Rectal smooth muscle tissue (tissue), 1 donor: ENCODE results near the gene DYNLT2B.

Experiments used
- H3K27ac ChIP-seq: one replicate; pipeline ENCODE4 v1.7.0; 2013; ENCODE audit warnings: low read depth, low read length, inconsistent platforms
- H3K27me3 ChIP-seq: one replicate; pipeline ENCODE4 v1.7.0; 2013; ENCODE audit warnings: low read length; ENCODE audit not compliant: control insufficient read depth, insufficient read depth
- H3K36me3 ChIP-seq: one replicate; pipeline ENCODE4 v1.7.0; 2013; ENCODE audit warnings: low read length; ENCODE audit not compliant: control insufficient read depth, insufficient read depth
- H3K4me1 ChIP-seq: one replicate; pipeline ENCODE4 v1.7.0; 2013; ENCODE audit warnings: low read length; ENCODE audit not compliant: control insufficient read depth, insufficient read depth
- H3K4me3 ChIP-seq: one replicate; pipeline ENCODE4 v1.7.0; 2013; ENCODE audit warnings: low read length
- H3K9ac ChIP-seq: one replicate; pipeline ENCODE4 v1.7.0; 2013; ENCODE audit warnings: low read length

Gene DYNLT2B

GRCh38 chr3:196287090-196287439 lies 31.0 kb downstream of the DYNLT2B start:
- Histone ChIP-seq H3K27ac (peak overlapping the region; percentile 88), H3K4me1 (peaks cover 4% of the 10 kb centered on the region), H3K27me3 (no peaks in the 10 kb centered on the region), H3K9ac (peak overlapping the region; percentile 97), H3K4me3 (peak overlapping the region; percentile 97), H3K36me3 (no peaks in the 10 kb centered on the region)

- Histone ChIP-seq H3K27ac (no peak overlapping the region), H3K9ac (no peak overlapping the region), H3K4me1 (peaks cover 4% of the 10 kb centered on the region)
These were observed 33.6 kb downstream of the DYNLT2B start for GRCh38 chr3:196284396-196284795.

GRCh38 chr3:196281962-196282361 lies 36.1 kb downstream of the DYNLT2B start:
- H3K27ac ChIP-seq, result no peak overlapping the region
- H3K4me1 ChIP-seq, result peaks cover 4% of the 10 kb centered on the region
- no peaks in the 10 kb centered on the region for H3K36me3 ChIP-seq
- no peaks in the 10 kb centered on the region for H3K27me3 ChIP-seq
- H3K4me3 ChIP-seq, result no peak overlapping the region
- no peak overlapping the region for H3K9ac ChIP-seq

More at GRCh38 chr3:196284396-196284795, 33.6 kb downstream of the DYNLT2B start:
- no peaks in the 10 kb centered on the region for H3K27me3 ChIP-seq
- no peaks in the 10 kb centered on the region for H3K36me3 ChIP-seq
- H3K4me3 ChIP-seq, result no peak overlapping the region

- Histone ChIP-seq H3K4me1 (no peaks in the 10 kb centered on the region), H3K9ac (no peak overlapping the region), H3K27ac (no peak overlapping the region), H3K4me3 (no peak overlapping the region), H3K36me3 (no peaks in the 10 kb centered on the region), H3K27me3 (no peaks in the 10 kb centered on the region)
These were observed 37.2 kb downstream of the DYNLT2B start for GRCh38 chr3:196280689-196281440.

- peaks cover 8% of the 10 kb centered on the region for H3K36me3 ChIP-seq
- H3K27me3 ChIP-seq, result no peaks in the 10 kb centered on the region
- no peaks in the 10 kb centered on the region for H3K4me1 ChIP-seq
- H3K4me3 ChIP-seq, result no peak overlapping the region
- H3K9ac ChIP-seq, result no peak overlapping the region
- no peak overlapping the region for H3K27ac ChIP-seq
These were observed 42.9 kb downstream of the DYNLT2B start for GRCh38 chr3:196275126-196275525.

GRCh38 chr3:196274585-196274984 lies 43.5 kb downstream of the DYNLT2B start:
- Histone ChIP-seq H3K4me3 (no peak overlapping the region), H3K27ac (no peak overlapping the region), H3K9ac (no peak overlapping the region), H3K4me1 (no peaks in the 10 kb centered on the region), H3K27me3 (no peaks in the 10 kb centered on the region), H3K36me3 (peaks cover 8% of the 10 kb centered on the region)

GRCh38 chr3:196273655-196274054 lies 44.4 kb downstream of the DYNLT2B start:
- no peak overlapping the region for H3K4me3 ChIP-seq
- no peaks in the 10 kb centered on the region for H3K27me3 ChIP-seq
- H3K27ac ChIP-seq, result no peak overlapping the region
- H3K4me1 ChIP-seq, result no peaks in the 10 kb centered on the region
- peaks cover 8% of the 10 kb centered on the region for H3K36me3 ChIP-seq
- no peak overlapping the region for H3K9ac ChIP-seq

- H3K27me3 ChIP-seq, result no peaks in the 10 kb centered on the region
- H3K4me3 ChIP-seq, result no peak overlapping the region
- peaks cover 8% of the 10 kb centered on the region for H3K36me3 ChIP-seq
- no peak overlapping the region for H3K9ac ChIP-seq
- H3K4me1 ChIP-seq, result no peaks in the 10 kb centered on the region
- no peak overlapping the region for H3K27ac ChIP-seq
These were observed 45.2 kb downstream of the DYNLT2B start for GRCh38 chr3:196272826-196273225.

- no peaks in the 10 kb centered on the region for H3K4me1 ChIP-seq
- H3K27me3 ChIP-seq, result no peaks in the 10 kb centered on the region
- no peak overlapping the region for H3K9ac ChIP-seq
- H3K27ac ChIP-seq, result no peak overlapping the region
- peaks cover 8% of the 10 kb centered on the region for H3K36me3 ChIP-seq
- no peak overlapping the region for H3K4me3 ChIP-seq
These were observed 47.5 kb downstream of the DYNLT2B start for GRCh38 chr3:196270499-196270898.

GRCh38 chr3:196268284-196269163 lies 49.5 kb downstream of the DYNLT2B start:
- H3K4me1 ChIP-seq, result no peaks in the 10 kb centered on the region
- no peak overlapping the region for H3K4me3 ChIP-seq
- no peak overlapping the region for H3K9ac ChIP-seq
- H3K27ac ChIP-seq, result no peak overlapping the region
- peaks cover 8% of the 10 kb centered on the region for H3K36me3 ChIP-seq
- no peaks in the 10 kb centered on the region for H3K27me3 ChIP-seq

- Histone ChIP-seq H3K36me3 (peaks cover 2% of the 10 kb centered on the region), H3K9ac (no peak overlapping the region)
These were observed 54.2 kb downstream of the DYNLT2B start for GRCh38 chr3:196263819-196264218.

GRCh38 chr3:196260784-196261183 lies 57.3 kb downstream of the DYNLT2B start:
- H3K27ac ChIP-seq, result no peak overlapping the region
- no peaks in the 10 kb centered on the region for H3K4me1 ChIP-seq
- H3K9ac ChIP-seq, result no peak overlapping the region
- no peak overlapping the region for H3K4me3 ChIP-seq
- H3K36me3 ChIP-seq, result peaks cover 2% of the 10 kb centered on the region
- H3K27me3 ChIP-seq, result no peaks in the 10 kb centered on the region

More at GRCh38 chr3:196263819-196264218, 54.2 kb downstream of the DYNLT2B start:
- H3K4me3 ChIP-seq, result no peak overlapping the region
- no peaks in the 10 kb centered on the region for H3K4me1 ChIP-seq
- no peak overlapping the region for H3K27ac ChIP-seq
- no peaks in the 10 kb centered on the region for H3K27me3 ChIP-seq
